Hypothalamus (tissue), 51 donors: Measurements from ENCODE around the gene TMEM43.
A peak's percentile ranks its signal among the peaks of the same experiment; 100 is the strongest.

Source experiments
- DNase-seq, 51 donors: peaks; one replicate each; lab custom pipeline; 2025; lab: John Stamatoyannopoulos, UW

Gene TMEM43

GRCh38 chr3:14135581-14135980, 10.7 kb downstream of the TMEM43 start:
- DNase-seq = no peak

- DNase-seq = peak in 1 of 51 donors; percentile 43
Observed at GRCh38 chr3:14137004-14137403, 12.2 kb downstream of the TMEM43 start.

GRCh38 chr3:14137445-14137844, 12.6 kb downstream of the TMEM43 start:
- no peak for DNase-seq

GRCh38 chr3:14138109-14138877, 13.4 kb downstream of the TMEM43 start:
- no peak for DNase-seq

GRCh38 chr3:14138878-14139655, 14.2 kb downstream of the TMEM43 start:
- DNase-seq = no peak

- no peak for DNase-seq
Observed at GRCh38 chr3:14139771-14140170, 14.9 kb downstream of the TMEM43 start.

- no peak for DNase-seq
Observed at GRCh38 chr3:14140668-14141067, 15.8 kb downstream of the TMEM43 start.

GRCh38 chr3:14141144-14141543, 16.3 kb downstream of the TMEM43 start:
- DNase-seq = peak in 1 of 51 donors; percentile 38

- peak in 1 of 51 donors; percentile 45 for DNase-seq
Observed at GRCh38 chr3:14141602-14142341, 16.9 kb downstream of the TMEM43 start.

- no peak for DNase-seq
Observed at GRCh38 chr3:14142567-14143270, 17.9 kb downstream of the TMEM43 start.

GRCh38 chr3:14143271-14144225, 18.7 kb downstream of the TMEM43 start:
- DNase-seq = peak in 1 of 51 donors; percentile 43

GRCh38 chr3:14144423-14145075, 19.7 kb downstream of the TMEM43 start:
- DNase-seq = peak in 20 of 51 donors; percentile 10 to 68 (median 39)

- no peak for DNase-seq
Observed at GRCh38 chr3:14145236-14145635, 20.4 kb downstream of the TMEM43 start.

- DNase-seq = no peak
Observed at GRCh38 chr3:14145670-14146380, 21.0 kb downstream of the TMEM43 start.

- DNase-seq = no peak
Observed at GRCh38 chr3:14146381-14147065, 21.7 kb downstream of the TMEM43 start.

GRCh38 chr3:14147066-14147435, 22.2 kb downstream of the TMEM43 start:
- DNase-seq = no peak

GRCh38 chr3:14147617-14148016, 22.8 kb downstream of the TMEM43 start:
- DNase-seq = no peak
